H9 (cell line): ENCODE data around the gene CREG2. TPM values are rescaled to one million over a fixed set of nuclear protein-coding genes. Genes with fewer than 3 reads are reported as not detected.

Experiments used
- DNase-seq: peaks from one replicate; pipeline ENCODE4 v3.0.0-alpha.2; 2017
- H2AFZ ChIP-seq: one replicate; pipeline ENCODE4 v1.6.1; 2013; ENCODE audit warnings: mild to moderate bottlenecking, low read length, control low read depth, moderate library complexity
- H2AK5ac ChIP-seq: 2 replicates; pipeline ENCODE4 v1.6.1; 2013; ENCODE audit warnings: low read length, control low read depth, mixed read lengths; ENCODE audit not compliant: insufficient read length
- H2BK120ac ChIP-seq: one replicate; pipeline ENCODE4 v1.6.1; 2013; ENCODE audit warnings: low read depth, mild to moderate bottlenecking, low read length, control low read depth, inconsistent platforms; ENCODE audit not compliant: poor library complexity, severe bottlenecking
- H2BK12ac ChIP-seq: 2 replicates; pipeline ENCODE4 v1.6.1; 2013; ENCODE audit warnings: low read length, control low read depth, mixed read lengths, low read depth; ENCODE audit not compliant: insufficient read length
- H2BK15ac ChIP-seq: 2 replicates; pipeline ENCODE4 v1.6.1; 2013; ENCODE audit warnings: low read depth, low read length, control low read depth
- H2BK20ac ChIP-seq: one replicate; pipeline ENCODE4 v1.6.1; 2013; ENCODE audit warnings: low read depth, mild to moderate bottlenecking, low read length, control low read depth, inconsistent platforms; ENCODE audit not compliant: poor library complexity, severe bottlenecking
- H2BK5ac ChIP-seq: 2 replicates; pipeline ENCODE4 v1.6.1; 2013; ENCODE audit warnings: low read length, control low read depth, mixed read lengths; ENCODE audit not compliant: insufficient read length
- H3K14ac ChIP-seq: 2 replicates; pipeline ENCODE4 v1.6.1; 2013; ENCODE audit warnings: low read length, control low read depth; ENCODE audit not compliant: insufficient read depth
- H3K18ac ChIP-seq: 2 replicates; pipeline ENCODE4 v1.6.1; 2013; ENCODE audit warnings: low read depth, mild to moderate bottlenecking, mixed read lengths, low read length, control low read depth; ENCODE audit not compliant: insufficient read length
- H3K23ac ChIP-seq: 2 replicates; pipeline ENCODE4 v1.6.1; 2013; ENCODE audit warnings: low read length, control low read depth, mixed read lengths, low read depth; ENCODE audit not compliant: insufficient read length
- H3K23me2 ChIP-seq: 2 replicates; pipeline ENCODE4 v1.6.1; 2013; ENCODE audit warnings: low read depth, mild to moderate bottlenecking, mixed read lengths, low read length, control low read depth; ENCODE audit not compliant: insufficient read length, poor library complexity, severe bottlenecking
- H3K27ac ChIP-seq: 2 replicates; pipeline ENCODE4 v1.5.1; 2013; ENCODE audit warnings: low read length, control low read depth, mixed read lengths, low read depth; ENCODE audit not compliant: insufficient read length
- H3K27me3 ChIP-seq: 2 replicates; pipeline ENCODE4 v1.6.1; 2013; ENCODE audit warnings: low read length, control low read depth, inconsistent platforms; ENCODE audit not compliant: insufficient read depth
- H3K4ac ChIP-seq: 2 replicates; pipeline ENCODE4 v1.6.1; 2013; ENCODE audit warnings: low read depth, mild to moderate bottlenecking, control low read depth, inconsistent platforms, low read length, moderate library complexity
- H3K4me1 ChIP-seq: 2 replicates; pipeline ENCODE4 v1.6.1; 2013; ENCODE audit warnings: low read length, control low read depth, inconsistent platforms; ENCODE audit not compliant: insufficient read depth
- H3K4me2 ChIP-seq: 2 replicates; pipeline ENCODE4 v1.6.1; 2013; ENCODE audit warnings: low read length, control low read depth, mixed read lengths; ENCODE audit not compliant: insufficient read length, insufficient read depth
- H3K56ac ChIP-seq: 2 replicates; pipeline ENCODE4 v1.6.1; 2013; ENCODE audit warnings: low read depth, mild to moderate bottlenecking, mixed read lengths, low read length, control low read depth; ENCODE audit not compliant: insufficient read length
- H3K79me1 ChIP-seq: 2 replicates; pipeline ENCODE4 v1.6.1; 2013; ENCODE audit warnings: low read depth, mild to moderate bottlenecking, moderate library complexity, low read length, control low read depth, inconsistent platforms; ENCODE audit not compliant: insufficient read depth, poor library complexity, severe bottlenecking
- H3K79me2 ChIP-seq: 2 replicates; pipeline ENCODE4 v1.6.1; 2013; ENCODE audit warnings: low read length, control low read depth, inconsistent platforms; ENCODE audit not compliant: insufficient read depth
- H3K9ac ChIP-seq: 2 replicates; pipeline ENCODE4 v1.6.1; 2013; ENCODE audit warnings: low read length, control low read depth, mixed read lengths; ENCODE audit not compliant: insufficient read length; ENCODE audit errors: extremely low read depth
- H3K9me3 ChIP-seq: one replicate; pipeline ENCODE4 v1.6.1; 2013; ENCODE audit warnings: low read depth, low read length, inconsistent platforms; ENCODE audit not compliant: control insufficient read depth
- H3T11ph ChIP-seq: one replicate; pipeline ENCODE4 v1.6.1; 2013; ENCODE audit warnings: mild to moderate bottlenecking, low read length, control low read depth, inconsistent platforms
- H4K20me1 ChIP-seq: one replicate; pipeline ENCODE4 v1.6.1; 2013; ENCODE audit not compliant: control insufficient read depth, insufficient read length, insufficient read depth
- H4K5ac ChIP-seq: 2 replicates; pipeline ENCODE4 v1.6.1; 2013; ENCODE audit warnings: low read depth, mild to moderate bottlenecking, mixed read lengths, low read length, control low read depth; ENCODE audit not compliant: insufficient read length
- H4K8ac ChIP-seq: replicated peaks from 2 replicates; pipeline ENCODE4 v1.6.1; 2013; ENCODE audit warnings: low read length, control low read depth, mixed read lengths, low read depth; ENCODE audit not compliant: insufficient read length
- H4K91ac ChIP-seq: 2 replicates; pipeline ENCODE4 v1.6.1; 2013; ENCODE audit warnings: low read depth, mild to moderate bottlenecking, moderate library complexity, mixed read lengths, low read length, control low read depth; ENCODE audit not compliant: insufficient read length
- H3K27ac Mint-ChIP-seq, 3 experiments: 2 replicates in 2 of 3; 3 replicates in 1 of 3; pipeline ENCODE4 v1.8.0; 2020 to 2021; ENCODE audit warnings: mixed read lengths in 3 of 3, mild to moderate bottlenecking in 1 of 3, moderate library complexity in 1 of 3
- H3K27me3 Mint-ChIP-seq: 2 replicates; pipeline ENCODE4 v1.8.0; 2021; ENCODE audit warnings: low read depth, mild to moderate bottlenecking, moderate library complexity, mixed read lengths
- H3K36me3 Mint-ChIP-seq, 3 experiments: 2 replicates in 2 of 3; 3 replicates in 1 of 3; pipeline ENCODE4 v1.8.0; 2020 to 2021; ENCODE audit warnings: low read depth in 3 of 3, mixed read lengths in 3 of 3; ENCODE audit not compliant: insufficient read depth in 1 of 3
- H3K4me1 Mint-ChIP-seq, 2 experiments: 2 replicates each; pipeline ENCODE4 v1.8.0; 2020; ENCODE audit warnings: mixed read lengths in 2 of 2
- H3K4me3 Mint-ChIP-seq, 2 experiments: 2 replicates in 1 of 2; 3 replicates in 1 of 2; pipeline ENCODE4 v1.8.0; 2020 to 2021; ENCODE audit warnings: mild to moderate bottlenecking in 2 of 2, mixed read lengths in 2 of 2, moderate library complexity in 1 of 2
- H3K9me3 Mint-ChIP-seq, 2 experiments: 2 replicates in 1 of 2; 3 replicates in 1 of 2; pipeline ENCODE4 v1.8.0; 2020; ENCODE audit warnings: mild to moderate bottlenecking in 2 of 2, mixed read lengths in 2 of 2, moderate library complexity in 1 of 2
- WGBS: extraction: QIAGEN DNeasy Blood & Tissue Kit; methylation state at CpG from one replicate; pipeline ENCODE4 v1.1.7; 2013; ENCODE audit warnings: missing lambda C conversion rate, low lambda C conversion rate, mixed read lengths; ENCODE audit not compliant: insufficient read length; ENCODE audit errors: extremely low coverage; 5-methylcytosine and 5-hydroxymethylcytosine counted together
- total RNA-seq: library from RNA; stranded (reverse); gene quantifications from 2 replicates; pipeline ENCODE4 v1.2.1, GENCODE V29; 2021
- TF ChIP-seq, protein P1 (sequence below): fragments of 200-600 bp; sonication (generic); conservative IDR thresholded peaks from 3 replicates; pipeline ENCODE4 v1.8.0; 2021; ENCODE audit warnings: antibody characterized with exemption, mild to moderate bottlenecking

Gene CREG2
- total RNA-seq, 1 experiment from 2014 or later, result 0.77 TPM

DNA sequence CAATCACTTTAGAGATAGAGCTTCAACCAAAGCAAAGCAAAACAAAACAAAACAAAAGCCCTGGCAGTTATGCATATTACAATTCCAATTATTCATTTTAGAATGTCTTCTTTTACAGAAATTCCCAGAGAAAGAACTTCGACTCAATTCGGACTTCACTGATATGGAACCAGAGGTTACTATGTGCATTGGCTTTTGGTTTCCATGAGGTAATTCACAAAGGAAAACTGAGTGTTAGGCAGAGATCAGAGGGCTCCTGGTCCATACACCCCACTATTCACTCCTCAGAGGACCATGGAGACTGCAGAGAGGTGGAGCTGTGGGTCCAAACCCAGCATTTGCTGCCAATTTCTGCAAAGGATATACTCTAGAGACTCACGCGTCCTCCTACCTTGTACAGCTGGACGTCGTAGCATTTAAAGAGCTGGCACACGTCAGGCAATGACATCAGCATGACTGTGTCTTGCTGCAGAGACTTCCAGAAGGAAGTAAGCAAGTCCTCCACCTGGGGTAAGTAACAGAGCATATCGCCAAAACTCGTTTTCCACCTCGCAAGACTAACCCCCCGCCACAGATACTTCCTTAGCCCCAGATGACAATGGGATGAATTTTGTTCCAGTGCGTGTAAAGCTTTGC, 31.3 kb upstream of the CREG2 start:
- Histone ChIP-seq H3K18ac (no peak overlapping the region), H2AFZ (no peak overlapping the region), H4K5ac (no peak overlapping the region), H3K4me1 (no peaks in the 10 kb centered on the region), H3K9me3 (no peaks in the 10 kb centered on the region), H3K23me2 (no peaks in the 10 kb centered on the region), H2BK5ac (no peak overlapping the region), H4K8ac (no peak overlapping the region), H3T11ph (no peak overlapping the region), H3K23ac (no peak overlapping the region), H3K9ac (no peak overlapping the region), H3K27me3 (no peaks in the 10 kb centered on the region), H2BK20ac (no peak overlapping the region), H2BK120ac (no peak overlapping the region), H4K91ac (no peak overlapping the region), H3K56ac (no peak overlapping the region), H2BK15ac (no peak overlapping the region), H3K4me2 (no peak overlapping the region), H3K79me1 (no peaks in the 10 kb centered on the region), H2BK12ac (no peak overlapping the region), H3K4ac (no peak overlapping the region), H3K14ac (no peak overlapping the region), H2AK5ac (no peak overlapping the region), H3K79me2 (no peaks in the 10 kb centered on the region), H3K27ac (no peak overlapping the region), H4K20me1 (no peaks in the 10 kb centered on the region)
- Mint-ChIP-seq H3K4me1 (no peaks in the 10 kb centered on the region), H3K36me3 (peaks cover 0 to 9% (median 0%) of the 10 kb centered on the region in 3 experiments; a peak in 1 of 7 replicates), H3K9me3 (peaks cover 8 to 10% of the 10 kb centered on the region in 2 experiments), H3K27ac (no peak overlapping the region), H3K27me3 (no peaks in the 10 kb centered on the region; the same call in 1 of the 2 replicates), H3K4me3 (no peak overlapping the region)
- DNase-seq, result no peak
- WGBS, result no CpG with 5 or more reads among the region's 12 CpGs
- TF ChIP-seq, protein P1, sequence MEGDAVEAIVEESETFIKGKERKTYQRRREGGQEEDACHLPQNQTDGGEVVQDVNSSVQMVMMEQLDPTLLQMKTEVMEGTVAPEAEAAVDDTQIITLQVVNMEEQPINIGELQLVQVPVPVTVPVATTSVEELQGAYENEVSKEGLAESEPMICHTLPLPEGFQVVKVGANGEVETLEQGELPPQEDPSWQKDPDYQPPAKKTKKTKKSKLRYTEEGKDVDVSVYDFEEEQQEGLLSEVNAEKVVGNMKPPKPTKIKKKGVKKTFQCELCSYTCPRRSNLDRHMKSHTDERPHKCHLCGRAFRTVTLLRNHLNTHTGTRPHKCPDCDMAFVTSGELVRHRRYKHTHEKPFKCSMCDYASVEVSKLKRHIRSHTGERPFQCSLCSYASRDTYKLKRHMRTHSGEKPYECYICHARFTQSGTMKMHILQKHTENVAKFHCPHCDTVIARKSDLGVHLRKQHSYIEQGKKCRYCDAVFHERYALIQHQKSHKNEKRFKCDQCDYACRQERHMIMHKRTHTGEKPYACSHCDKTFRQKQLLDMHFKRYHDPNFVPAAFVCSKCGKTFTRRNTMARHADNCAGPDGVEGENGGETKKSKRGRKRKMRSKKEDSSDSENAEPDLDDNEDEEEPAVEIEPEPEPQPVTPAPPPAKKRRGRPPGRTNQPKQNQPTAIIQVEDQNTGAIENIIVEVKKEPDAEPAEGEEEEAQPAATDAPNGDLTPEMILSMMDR, result no peak
